SKM-1 treated with dmso at 0.1 percent for 144 hours (cell line): Measurements from ENCODE around the gene VTN.

ENCODE experiments used
- DNase-seq: peaks from one replicate; lab custom pipeline; 2025; ENCODE audit not compliant: unreplicated experiment; lab: John Stamatoyannopoulos, UW

The VTN gene, protein sequence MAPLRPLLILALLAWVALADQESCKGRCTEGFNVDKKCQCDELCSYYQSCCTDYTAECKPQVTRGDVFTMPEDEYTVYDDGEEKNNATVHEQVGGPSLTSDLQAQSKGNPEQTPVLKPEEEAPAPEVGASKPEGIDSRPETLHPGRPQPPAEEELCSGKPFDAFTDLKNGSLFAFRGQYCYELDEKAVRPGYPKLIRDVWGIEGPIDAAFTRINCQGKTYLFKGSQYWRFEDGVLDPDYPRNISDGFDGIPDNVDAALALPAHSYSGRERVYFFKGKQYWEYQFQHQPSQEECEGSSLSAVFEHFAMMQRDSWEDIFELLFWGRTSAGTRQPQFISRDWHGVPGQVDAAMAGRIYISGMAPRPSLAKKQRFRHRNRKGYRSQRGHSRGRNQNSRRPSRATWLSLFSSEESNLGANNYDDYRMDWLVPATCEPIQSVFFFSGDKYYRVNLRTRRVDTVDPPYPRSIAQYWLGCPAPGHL

DNA sequence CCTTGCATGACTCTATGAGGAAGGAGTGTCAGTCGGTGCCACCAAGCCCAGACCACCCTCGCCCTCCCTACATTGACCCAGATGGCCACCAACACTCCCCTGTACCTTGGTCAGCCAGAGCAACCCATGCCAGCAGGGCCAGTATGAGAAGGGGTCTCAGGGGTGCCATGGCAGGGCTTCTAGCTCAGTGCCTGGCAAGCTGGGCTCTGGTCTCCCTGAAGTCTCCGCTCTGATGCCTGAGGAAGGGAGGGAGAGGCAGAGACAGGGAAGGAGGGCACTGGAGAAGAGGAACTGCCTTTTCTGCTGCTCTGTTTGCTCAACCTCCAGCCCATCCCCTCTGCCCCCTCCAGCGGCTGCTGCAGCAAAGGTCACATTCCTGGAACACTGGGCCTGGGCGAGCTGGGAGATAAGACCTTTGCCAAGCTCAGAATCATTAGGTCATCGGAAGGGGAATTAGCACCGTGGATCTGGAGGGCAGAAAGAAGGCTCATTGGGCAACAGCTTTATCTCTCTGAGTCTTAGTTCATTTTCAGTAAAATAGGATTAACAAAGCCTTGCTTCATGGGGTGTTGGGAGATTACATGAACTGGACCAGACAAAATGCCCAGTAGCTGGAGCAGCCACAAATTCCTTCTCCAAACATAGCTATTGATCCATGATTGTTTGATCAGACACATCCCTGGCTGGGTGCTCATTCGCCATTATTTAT is at the start of gene VTN:
Gene VTN, minus strand, starts transcription at position 273 of the 709 bp plus-strand sequence. Its CDS starts 104 bp downstream, at position 169.
- DNase-seq, result peak; percentile 46

DNA sequence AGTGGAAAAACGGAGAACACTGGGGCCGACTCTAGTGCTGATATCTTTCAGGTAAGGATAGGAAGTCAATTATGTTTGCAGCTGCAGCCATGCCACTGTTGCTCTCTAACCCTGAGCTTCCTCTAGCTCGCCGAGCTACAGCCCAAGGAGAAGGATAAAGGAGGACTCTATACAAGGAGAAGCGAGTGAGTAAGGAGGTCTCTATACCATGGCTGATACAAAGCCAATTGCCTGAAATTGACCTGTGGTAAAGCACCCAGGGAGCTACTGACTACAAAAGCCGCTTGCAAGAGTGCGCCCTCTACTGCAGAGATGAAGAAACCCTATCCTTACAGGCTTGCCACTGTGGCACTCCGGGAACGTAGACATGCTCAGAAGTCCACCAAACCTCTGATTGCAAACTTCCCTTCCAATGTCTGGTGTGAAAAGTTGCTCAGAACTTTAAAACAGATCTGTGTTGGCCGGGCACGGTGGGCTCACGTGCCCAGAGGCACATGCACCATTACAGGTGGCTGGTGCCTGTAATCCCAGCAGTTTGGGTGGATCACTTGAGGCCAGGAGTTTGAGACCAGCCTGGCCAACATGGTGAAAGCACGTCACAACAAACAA is 46.7 kb upstream of the VTN start:
- peak; percentile 75 for DNase-seq

DNA sequence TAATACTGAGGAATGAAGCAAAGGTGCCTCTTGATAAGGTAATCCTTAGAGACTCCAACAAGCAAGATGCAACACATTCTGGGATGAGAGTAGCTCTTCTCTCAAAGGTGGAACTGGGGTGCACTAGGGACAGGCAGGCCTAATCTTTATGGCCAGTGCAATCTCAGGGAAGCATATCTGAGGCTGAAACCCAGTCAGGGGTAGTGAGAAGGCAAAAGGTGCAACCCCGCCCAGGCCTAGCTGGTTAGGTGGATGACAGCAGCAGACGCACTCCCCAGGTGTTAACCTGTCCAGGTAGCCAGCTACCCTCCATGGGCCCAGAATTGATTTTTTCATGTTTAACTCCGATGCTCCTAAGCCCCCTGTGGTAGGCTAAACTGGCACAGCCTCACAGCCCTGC is 45.8 kb upstream of the VTN start:
- DNase-seq, result no peak

DNA sequence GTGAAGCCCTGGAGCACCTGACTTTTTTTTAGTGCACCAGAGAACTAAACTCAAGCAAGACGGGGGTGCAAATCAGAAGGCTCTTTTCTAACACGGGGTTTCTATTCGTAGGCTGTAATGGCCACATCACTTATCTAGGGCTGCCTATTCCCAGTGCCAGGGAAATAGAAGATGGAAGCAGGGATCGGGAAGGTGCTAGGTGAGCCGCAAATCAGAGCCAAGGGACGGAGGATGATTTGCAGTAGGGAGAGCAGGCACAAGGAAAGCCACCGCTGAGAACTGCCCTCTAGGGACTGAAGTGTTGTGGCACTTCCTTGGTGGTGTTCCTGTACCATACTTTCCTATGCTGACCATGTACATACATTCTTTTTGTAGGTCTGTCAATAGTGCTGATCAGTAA is 43.7 kb upstream of the VTN start:
- DNase-seq, result no peak

DNA sequence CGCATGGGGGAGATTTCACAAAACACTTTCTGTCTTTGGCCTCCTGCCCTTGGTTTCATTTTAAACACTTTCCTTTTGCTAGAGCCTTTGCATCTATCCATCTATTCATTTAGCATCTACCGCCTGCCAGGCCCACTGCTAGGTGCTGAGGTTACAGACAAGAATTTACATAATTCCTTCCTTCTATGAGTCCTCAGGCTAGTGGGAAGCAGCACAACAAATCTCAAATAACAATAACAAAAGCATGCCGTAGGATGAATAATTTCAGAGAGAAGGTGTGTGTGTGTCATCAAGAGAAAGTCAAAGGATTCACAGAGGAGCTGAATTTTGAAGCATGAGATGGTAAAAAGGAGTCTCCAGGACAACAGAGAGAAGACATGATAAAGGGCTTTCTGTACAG is 42.0 kb upstream of the VTN start:
- no peak for DNase-seq

DNA sequence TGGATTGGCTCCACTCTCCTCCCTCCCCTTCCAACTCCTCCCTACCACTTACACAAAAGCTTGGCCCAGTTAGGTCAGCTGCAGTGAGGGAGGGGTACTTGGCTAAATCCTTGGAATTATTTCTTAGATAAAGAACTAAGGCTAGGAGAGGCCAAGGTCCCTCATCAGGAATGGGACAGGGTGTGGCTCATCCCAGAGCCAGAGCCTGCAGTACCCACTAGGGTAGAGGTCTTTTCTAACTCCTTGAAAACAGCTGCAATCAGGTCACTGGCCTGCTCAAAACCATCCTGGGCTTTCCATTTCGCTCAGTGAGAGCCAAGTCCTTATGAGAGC is 37.8 kb upstream of the VTN start:
- DNase-seq, result no peak

DNA sequence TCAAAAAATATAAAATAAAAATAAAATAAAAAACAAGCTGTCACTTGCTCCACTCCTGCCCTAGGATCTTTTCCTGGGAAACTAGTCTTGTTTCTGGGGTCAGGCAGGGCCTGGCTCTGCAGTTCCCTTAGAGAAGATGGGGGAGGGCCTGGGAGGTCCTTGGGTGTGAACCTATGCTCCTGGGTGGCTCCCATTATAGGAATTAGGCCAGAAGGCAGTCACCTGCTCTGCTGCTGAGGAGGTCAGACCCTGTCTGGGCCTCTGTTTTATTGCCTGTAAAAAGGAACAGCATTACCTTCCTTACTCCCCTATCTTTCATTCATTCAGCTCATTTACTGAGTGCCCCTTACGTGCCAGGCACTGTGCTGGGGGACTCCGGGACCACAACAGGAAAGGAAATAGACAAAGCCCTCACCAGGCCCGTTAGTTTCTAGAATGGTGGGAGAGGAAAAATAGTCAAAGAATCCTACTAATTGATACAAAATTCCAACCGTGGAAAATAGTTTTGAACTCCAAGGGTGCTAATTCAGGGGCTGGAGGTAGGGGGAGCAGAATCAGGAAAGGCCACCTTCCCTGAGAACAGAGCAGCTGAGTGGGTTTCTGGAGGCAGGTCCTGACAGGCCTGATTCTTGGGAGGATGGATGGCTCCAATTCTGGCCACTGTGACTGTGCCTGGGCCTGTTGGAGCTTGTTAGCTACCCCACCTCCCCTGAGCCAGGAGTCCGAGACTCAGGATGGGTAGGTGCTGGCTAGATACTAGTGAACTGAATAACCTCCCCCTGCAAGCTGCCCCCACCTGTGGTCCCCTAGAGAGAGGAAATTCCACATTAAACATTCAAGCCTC is 37.2 kb upstream of the VTN start:
- DNase-seq, result no peak

DNA sequence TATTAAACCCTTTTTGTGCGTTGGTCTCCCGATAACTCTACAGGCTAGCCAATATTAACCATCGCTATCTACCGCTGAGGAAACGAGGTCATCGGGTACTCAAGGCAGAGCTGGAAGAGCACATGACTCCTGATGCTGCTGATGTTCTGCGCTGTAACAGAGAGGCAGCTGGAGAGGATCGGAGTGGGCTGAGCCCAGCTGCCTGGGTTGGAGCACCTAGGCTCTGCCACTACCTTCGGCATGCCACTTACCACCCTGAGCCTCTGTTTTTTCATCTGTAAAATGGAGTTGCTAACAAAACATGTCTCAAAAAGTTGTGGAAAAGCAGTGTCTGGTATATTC is 36.3 kb upstream of the VTN start:
- no peak for DNase-seq

DNA sequence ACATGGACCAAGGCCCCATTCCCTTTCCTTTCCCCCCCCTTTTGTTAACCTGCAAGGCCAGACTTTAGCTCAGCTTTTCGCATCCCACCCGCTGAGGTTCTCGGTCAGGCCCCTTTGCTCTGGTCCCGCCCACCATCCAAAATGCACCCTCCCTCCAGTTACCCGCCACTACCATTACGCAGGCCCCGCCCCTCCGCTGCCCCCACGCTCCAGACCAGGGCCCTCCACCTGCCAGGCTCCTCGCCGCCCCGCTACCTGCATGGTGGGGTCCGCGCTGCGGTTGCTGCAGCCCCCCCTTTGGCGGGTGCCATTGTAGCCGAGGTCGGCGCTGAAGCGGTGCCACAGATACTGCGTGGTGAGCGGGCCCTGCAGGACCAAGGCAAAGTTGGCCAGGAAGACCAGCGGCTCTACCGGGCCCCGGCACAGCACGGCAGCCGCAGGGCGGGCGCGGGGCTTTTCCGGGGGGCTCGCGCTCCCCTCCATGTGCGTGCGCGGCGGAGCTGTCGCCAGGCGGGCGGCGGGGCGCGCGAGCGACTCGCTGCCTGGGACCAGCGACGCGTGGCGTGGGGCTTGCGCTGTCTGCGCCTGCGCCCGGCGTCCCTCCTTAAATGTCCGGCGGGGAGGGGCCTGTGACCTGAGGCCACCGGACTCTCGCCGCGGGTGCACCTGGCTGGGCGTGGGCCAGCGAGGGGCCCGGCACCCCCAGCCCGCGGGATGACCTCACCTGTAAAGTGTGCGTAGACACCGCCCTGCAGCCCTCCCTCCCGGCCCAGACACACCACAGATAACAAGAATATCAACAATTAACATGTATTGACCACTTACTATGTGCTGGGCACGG is 35.7 kb upstream of the VTN start, which contains the start of gene SLC46A1:
Gene SLC46A1, minus strand, starts transcription at position 581 of the 841 bp plus-strand sequence. Its CDS starts 98 bp downstream, at position 483.
- no peak for DNase-seq

DNA sequence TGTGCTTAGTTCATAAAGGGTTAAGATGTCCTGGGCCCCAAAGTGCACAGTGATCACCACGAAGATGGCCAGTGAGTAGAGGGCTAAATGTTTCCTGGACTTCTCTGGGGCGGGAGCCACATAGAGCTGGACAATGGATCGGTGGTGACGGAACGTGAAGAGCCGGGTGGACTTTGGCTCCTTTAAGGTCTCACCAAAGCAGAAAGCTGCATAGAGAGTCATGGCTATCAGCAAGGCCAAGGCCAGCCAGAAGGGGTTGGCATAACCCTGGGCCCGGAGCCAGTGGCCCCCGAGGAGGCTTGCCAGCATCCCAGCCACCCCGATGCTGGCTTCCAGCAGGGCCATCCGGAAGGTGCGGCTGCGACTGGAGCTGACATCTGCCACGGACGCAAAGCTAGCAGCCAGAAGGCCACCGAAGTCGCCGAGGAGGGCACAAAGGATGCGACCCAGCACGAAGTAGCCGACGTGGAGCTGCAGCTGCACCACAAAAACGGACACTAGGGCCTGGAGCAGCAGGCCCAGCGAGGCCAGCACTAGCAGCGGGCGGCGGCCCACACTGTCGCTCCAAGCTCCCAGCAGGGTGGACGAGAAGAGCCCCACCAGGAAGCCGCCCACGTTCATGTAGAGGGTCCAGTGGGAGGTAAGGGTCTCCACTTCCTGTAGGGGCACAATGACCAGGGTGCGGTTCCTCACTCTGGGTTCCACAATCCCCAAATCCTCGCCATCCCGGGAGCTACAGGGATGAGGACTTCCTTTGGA is 34.9 kb upstream of the VTN start:
- DNase-seq, result no peak

DNA sequence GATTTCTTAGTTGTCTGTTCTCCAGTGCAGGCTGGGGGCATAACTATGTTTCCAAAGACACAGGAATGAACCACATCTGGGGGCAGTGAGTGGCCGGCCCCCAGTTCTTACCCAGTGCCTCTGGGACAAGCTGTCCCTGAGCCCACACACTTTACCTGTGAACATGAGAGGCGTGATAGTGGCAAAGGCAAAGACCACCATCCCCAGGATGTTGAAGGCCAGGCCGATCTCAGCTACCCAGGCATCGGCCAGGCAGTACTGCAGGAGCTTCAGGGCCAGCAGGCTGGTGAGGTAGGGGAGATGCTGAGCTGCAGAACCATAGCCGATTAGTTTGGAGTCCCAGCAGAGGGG is 34.3 kb upstream of the VTN start:
- no peak for DNase-seq

DNA sequence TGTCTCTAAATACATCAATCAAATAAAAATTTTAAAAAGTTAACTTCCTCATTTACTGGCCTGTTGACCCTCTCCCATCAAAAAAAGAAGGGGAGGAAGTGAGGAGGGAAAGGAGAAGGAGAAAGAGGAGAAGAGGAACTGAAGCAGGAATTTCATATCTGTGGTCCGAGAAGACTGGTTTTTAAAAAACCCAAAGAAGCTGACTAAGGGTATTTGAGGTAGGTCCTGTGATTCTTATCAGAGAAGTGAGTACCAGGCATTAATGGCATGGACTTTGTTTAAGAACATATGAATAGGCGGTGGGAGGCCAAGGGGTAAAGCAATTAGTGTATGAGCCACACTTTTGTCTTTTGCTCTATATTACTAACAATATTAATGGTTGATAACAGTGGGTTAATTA is 33.9 kb upstream of the VTN start:
- DNase-seq, result no peak

DNA sequence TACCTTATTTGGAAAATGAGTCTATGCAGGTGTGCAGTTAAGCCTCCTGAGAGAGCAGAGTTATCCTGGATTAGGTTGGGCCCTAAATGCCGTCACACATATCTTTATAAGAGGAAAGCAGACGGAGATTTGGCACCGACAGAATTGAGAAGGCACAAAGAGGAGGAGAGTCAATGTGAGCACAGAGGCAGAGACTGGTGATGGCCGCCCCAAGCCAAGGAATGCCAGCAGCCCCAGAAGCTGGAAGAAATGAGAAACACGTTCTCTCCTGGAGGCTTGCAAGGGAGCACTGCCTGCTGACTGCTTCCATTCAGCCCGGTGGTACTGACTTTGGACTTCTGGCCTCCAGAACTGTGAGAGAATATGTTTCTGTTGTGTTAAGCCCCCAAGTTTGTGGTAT is 32.7 kb upstream of the VTN start:
- no peak for DNase-seq

DNA sequence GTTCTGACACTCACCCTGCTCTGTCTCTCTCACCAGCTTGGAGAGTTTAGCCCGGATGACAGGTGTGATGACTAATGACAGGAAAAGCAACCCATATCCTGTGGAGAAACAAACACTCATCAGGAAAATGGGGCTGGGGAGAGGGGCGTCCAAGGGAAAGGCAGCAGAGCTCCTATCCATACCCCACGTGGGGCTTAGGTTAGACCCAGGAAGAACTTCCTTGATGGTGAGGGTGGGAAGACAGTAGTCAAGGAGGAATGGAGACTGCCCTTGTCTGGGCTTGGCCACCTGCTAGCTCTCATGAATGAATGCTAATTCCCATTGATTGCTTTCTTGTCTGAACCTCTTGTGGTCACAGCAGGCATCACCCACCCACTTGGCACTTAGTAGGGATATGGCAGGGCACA is 32.1 kb upstream of the VTN start:
- DNase-seq, result no peak

DNA sequence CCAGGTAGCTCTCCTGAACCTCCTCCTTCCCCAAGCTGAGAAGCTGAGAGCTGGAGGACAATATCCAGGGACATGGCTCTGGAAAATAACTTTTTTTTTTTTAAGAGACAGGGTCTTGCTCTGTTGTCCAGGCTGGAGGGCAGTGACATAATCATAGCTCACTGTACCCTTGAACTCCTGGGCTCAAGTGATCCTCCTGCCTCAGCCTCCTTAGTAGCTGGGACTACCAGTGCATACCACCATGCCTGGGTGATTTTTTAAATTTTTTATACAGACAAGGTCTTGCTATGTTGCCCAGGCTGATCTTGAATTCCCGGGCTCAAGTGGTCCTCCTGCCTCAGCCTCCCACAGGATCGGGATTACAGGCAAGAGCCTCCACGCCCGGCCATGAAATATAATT is 29.7 kb upstream of the VTN start:
- no peak for DNase-seq

DNA sequence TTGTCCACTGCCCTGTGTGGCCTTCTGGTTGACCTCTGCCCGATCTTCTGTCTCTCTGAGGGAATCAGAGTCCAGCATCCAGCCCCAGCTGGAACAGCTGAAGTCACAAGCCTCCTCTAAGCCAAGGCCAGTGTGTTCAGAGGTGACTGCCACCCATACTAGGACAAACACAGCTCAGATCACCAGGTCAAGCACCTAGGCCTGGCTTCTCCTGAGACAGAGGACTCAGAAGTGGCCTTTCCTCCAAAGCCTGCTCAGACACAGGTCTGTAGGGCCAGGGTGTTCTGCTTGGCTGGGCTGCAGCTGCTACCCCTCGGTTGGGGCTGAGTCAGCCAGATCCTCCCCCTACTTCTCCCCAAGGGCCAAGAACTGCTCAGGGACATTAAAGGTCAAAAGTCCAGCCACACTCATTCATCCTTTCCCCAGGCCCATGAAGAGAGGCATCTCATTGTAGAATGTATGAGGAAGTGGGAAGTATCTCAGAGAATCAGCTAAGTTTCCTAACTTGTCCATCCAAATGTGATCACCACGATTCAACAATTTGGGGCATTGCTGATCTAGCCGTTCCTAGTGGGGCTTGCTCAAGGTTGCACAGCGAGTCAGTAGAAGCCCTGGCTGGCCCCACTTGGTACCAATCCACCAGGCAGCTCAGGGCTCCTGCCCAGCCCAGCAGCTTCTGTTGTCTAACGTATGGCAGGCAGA is 28.3 kb upstream of the VTN start:
- no peak for DNase-seq

DNA sequence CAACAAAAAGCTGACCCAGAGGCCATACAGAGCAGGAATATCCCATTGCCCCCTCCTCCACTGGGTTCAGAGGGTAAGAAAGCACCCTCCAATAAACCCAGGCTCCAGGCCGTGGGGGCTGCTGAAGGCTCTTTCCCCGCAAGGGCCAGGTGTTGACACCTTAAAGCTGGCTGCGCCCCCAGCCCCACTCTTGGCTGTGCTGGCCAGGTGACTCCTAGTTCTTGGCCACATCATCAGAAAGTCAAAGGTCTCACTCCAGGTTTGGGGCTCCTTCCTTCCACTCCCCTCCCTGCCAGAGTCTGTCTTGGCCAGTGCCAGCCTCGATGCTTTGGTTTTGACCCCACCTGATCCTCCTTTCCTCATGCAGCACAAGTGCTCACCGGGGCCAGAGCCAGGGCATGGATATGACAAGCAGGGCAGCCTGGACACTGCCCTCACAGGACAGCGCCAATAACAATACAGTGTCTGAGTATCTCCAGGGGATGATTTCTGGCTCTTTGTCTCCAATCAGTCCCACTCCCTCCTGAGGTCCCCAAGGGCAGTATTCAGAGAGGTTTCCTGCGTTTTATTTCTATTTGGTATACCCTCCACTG is 27.7 kb upstream of the VTN start:
- DNase-seq, result no peak

DNA sequence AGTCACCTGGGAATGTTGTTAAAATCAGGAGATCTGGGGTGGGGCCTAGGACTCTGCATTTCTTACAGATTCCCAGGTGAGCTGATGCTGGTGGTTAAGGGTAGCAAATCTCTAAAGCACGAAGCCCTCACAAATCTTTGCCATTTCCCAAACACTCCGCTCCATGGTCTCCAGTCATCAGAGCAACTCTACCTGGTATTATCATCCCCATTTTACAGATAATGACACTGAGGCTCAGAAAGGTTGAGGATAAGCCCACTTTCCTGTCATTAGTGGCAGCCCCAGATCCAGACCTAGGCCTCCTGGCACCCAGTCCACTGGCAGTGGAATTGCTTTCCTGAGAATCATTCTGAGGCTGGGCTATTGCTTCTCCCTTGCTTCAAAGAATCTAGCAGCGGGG is 27.2 kb upstream of the VTN start:
- no peak for DNase-seq
